G401.6 (cell line): ENCODE results near the gene TMEM43.

Experiments
- FAIRE-seq: peaks from 2 replicates; lab custom pipeline; 2012; peaks lifted over from hg19 to GRCh38; lab: Jason Lieb, UNC

TMEM43 gene

DNA sequence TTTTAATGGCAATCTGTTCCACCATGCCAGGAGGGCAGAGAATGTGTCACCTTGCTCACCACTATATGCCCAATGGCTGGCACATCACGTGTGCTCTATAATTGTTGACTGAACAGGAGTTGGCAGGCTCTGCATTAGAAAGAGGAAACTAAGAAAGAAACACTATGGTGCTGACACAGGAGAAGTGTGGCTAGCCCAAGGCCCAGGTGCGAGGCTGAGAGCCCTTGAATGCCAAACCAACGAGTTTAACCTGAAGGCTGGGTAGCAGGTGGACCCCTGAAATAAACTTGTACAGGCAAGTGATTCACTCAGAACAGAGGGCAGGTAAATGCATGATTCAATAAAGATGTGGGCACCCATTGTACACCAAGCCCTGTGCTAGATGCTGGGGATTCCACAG is 2.6 kb upstream of the TMEM43 start:
- FAIRE-seq = no peak

DNA sequence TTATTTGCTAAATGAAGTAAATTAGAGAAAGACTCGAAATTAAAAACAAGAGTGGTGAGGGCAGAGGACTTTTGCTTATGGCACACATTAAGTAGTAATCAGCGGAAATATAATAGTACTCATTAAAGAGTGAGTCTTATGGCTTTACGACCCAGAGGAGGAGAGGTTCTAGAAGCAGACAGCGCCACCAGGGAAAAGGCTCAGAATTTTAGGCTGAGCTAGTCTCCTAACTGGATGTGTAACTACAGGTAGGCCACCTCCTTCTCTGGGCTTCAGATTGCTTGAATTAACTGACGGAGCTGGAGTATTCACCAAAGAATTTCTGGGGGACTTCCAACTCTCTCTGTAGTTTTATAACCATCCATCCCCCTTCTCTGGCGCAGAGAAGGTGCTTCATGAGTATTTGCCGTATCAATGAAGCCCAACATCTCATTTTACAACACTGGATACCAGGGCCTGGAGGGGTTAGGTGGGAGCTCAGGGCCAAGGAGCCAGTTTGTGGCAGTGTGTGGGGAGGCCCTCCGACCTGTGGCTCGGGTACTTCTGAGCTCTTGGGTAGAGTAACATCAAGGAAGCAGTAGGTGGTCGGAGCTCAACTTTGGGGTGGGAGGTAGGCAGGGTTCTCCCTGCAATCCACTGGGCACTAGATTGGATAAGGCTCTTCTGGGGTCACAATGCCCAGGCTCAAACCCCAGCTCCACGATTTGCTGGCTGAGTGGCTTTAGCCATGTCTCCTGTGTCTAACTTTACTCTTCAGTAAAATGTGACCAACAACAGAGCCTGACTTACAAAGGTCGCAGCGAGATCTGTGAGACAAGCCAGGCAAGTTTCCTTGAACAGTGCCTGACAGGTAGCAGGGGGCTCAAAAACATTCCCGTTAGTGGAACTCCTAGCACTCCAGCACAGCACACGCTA is 1.3 kb upstream of the TMEM43 start:
- no peak for FAIRE-seq

GRCh38 chr3:14124223-14124614 is 633 bp upstream of the TMEM43 start:
- FAIRE-seq = no peak

- FAIRE-seq = no peak
Measured at GRCh38 chr3:14125193-14126016, 553 bp downstream of the TMEM43 start.

DNA sequence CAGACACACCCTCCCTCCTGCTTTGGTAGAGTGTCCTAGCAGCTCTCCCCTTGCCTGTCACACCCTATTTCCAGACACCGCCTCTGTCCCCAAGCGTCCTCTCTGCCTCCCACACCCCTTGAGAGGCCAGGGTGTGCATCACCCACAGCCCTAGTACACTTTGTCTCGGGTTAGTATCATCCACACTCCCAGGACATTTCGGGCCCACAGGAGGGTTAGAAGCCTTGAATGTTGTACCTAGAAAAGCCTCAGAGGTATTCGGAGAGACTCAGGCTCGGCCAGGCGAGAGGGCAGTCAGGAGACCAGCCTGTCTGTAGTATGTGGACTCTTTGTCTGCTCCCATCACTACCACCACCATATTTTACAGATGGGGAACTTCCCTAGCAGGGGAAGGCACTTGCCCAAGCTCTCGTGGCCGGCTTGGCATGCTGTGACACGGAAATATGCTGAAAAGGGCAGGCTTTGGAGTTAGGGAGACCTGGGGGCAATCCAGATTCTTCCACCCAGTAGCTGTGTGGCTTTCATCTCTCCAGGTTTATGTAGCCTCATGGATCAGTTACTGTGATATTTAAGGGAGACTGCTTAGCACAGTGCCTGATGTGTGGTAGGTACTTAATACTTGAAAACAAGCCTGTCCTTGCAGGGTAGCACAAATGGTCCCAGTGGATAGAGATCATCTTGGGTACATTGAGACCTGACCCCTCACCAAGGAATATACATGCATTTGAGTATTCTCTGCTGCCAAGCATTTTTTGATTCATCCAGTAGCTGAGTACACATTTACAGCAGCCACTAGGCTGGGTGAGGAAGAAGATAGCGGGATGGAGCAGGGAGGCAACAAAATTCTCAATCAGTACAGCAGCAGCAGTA is 1.4 kb downstream of the TMEM43 start:
- FAIRE-seq = no peak

- no peak for FAIRE-seq
Measured at GRCh38 chr3:14126887-14127505, 2.1 kb downstream of the TMEM43 start.

- FAIRE-seq = no peak
Measured at GRCh38 chr3:14127516-14128161, 2.8 kb downstream of the TMEM43 start.

GRCh38 chr3:14128724-14129123 is 3.9 kb downstream of the TMEM43 start:
- no peak for FAIRE-seq

- FAIRE-seq = no peak
Measured at GRCh38 chr3:14129296-14129695, 4.4 kb downstream of the TMEM43 start.

DNA sequence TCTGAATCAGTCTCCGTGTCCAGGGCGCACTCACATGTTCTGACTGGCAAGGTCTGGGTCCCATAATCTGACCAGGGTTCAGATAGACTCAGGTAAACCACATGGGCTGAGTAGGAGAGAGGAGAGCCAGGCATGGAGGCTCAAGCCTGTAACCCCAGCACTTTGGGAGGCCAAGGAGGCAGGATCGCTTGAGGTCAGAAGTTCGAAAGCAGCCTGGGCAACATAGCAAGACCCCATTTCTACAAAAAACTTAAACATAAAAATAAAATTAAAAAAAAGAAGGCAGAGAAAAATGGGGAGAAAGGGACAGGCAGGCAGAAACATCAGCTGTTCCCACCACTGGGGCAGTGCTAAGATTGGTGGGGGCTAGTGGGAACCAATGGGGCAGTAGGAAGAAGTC is 5.4 kb downstream of the TMEM43 start:
- no peak for FAIRE-seq

DNA sequence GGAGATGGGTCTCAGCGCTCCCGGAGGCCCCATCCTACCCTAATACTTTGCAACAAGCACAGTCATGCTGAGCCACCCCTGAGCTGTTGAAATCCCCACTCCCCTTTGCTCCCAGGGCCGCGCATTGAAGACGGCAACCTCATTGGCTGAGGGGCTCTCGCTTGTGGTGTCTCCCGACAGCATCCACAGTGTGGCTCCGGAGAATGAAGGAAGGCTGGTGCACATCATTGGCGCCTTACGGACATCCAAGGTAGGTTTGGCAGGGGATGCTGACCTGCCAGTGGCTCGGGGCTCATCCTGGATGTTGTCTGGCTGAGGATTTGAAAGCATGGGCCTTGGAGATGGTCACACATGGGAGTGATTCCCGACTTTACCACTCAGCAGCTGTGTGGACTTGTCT is 5.9 kb downstream of the TMEM43 start:
- no peak for FAIRE-seq

DNA sequence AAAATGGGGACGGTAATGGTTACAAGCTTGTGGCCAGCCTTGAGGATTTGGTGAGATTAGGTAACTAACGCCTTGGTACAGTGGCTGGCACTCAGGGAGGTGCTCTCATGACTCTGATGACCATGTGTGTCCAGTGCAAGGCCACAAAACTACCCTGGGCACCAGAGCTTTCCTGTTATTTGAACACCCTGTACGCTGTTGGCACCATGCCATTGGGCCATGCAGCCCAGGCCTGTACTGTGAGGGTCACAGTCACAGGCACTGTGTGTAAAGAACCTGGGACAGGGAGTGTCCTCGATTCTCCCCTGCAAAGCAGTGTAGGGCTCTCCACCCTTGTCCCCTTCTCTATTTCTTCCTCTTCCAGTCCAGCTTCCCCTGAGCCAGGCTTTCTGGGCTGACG is 6.3 kb downstream of the TMEM43 start:
- FAIRE-seq = no peak

DNA sequence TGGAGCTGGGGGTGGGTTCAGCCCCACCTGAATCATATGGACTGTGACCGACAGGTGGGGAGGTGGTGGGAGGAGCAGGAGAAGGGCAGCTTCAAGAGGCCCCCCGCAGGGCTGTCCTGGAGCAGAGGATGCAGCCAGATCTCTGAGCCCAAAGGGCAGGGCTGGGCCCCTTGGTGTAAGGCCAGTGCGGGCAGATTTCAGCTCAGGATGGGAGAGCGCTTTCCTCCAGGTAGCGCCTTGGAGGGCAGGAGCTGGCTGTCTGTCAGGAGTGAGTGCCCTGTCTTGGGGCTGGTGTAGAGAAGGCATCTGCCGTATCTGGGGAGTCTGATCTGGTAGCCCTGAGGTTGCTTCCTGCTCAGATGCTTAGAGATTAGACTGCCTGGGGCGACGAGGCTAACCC is 7.3 kb downstream of the TMEM43 start:
- FAIRE-seq = no peak

DNA sequence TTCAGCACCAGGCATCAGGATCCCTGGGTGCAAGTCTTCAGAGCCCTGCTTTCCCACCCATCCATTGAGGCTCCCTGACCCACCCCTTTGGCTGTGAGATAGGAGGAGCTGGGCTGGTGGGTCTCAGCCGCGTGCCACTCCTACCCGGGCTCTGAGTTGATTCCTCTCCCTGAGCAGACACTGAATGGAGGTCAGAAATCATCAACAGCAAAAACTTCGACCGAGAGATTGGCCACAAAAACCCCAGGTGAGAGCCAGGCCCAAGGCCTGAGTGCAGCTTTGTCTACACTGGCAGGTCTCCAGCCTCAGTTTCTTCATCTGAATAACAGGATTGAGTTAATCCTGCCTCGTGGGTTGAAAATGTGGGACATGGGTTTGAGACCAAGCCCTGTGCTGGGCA is 7.8 kb downstream of the TMEM43 start:
- FAIRE-seq = no peak

DNA sequence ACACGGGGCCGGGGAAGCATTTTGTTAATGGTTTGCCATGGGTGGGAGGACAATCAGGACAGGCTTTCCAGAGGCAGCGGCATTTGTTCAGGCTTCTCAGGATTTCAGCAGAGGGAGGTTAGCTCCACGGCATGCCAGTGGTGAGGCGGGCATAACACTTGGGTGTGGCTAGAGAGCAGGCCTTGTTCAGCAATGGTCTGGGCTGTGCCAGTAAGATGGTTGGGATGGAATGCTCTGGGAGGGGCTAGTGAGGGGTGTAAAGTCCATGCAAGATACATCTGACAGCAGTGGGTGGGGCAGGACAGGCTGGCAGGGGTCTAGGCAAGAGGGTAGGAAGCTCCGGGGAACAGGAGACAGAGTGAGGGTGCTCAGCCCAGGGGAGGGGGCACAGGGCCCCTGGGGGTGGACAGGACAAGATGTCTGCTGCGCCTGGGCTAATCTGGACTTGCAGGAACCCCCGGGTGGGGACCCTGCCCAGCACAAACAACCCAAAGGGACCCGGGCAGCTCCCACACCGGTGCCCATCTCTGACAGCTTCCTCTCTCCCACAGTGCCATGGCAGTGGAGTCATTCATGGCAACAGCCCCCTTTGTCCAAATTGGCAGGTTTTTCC is 8.4 kb downstream of the TMEM43 start:
- FAIRE-seq = no peak

DNA sequence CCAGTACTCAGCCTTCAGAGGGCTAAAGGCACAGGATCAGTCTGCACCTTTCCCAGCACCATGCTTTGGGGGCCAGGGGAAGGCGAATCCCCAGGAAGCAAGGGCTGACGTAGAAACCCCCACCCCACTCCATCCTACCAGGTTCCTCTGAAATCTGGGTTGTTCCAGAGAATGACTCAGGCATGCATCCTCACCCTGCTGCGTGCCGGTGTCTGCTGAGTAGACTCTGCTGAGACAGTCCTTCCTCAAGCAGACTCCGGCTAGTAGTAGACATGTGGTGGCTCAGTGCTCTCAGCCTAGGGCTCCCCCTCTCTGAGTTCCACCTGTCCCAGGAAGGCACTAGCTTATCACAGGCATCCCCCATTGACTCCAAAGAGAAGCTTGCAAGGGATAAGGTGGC is 9.0 kb downstream of the TMEM43 start:
- no peak for FAIRE-seq

- no peak for FAIRE-seq
Measured at GRCh38 chr3:14134291-14134690, 9.4 kb downstream of the TMEM43 start.

- no peak for FAIRE-seq
Measured at GRCh38 chr3:14135581-14135980, 10.7 kb downstream of the TMEM43 start.

- FAIRE-seq = no peak
Measured at GRCh38 chr3:14137004-14137403, 12.2 kb downstream of the TMEM43 start.

GRCh38 chr3:14137445-14137844 is 12.6 kb downstream of the TMEM43 start:
- FAIRE-seq = no peak
